Liver (tissue), 3 donors: ENCODE measurements around the gene ILRUN.

Experiments
- ATF3 ChIP-seq: IDR thresholded peaks from 2 replicates; pipeline ENCODE4 v1.6.1; 2016; ENCODE audit warnings: antibody characterized with exemption
- FOXA2 ChIP-seq: IDR thresholded peaks from 2 replicates; pipeline ENCODE4 v1.6.1; 2016; ENCODE audit warnings: antibody characterized with exemption
- JUND ChIP-seq, 2 donors: IDR thresholded peaks; 2 replicates each; pipeline ENCODE4 v1.6.1; 2016; ENCODE audit warnings: antibody characterized with exemption in 2 of 2
- NR2F2 ChIP-seq: IDR thresholded peaks from 2 replicates; pipeline ENCODE4 v1.6.1; 2016; ENCODE audit warnings: antibody characterized with exemption
- RAD21 ChIP-seq, 2 donors: IDR thresholded peaks; 2 replicates each; pipeline ENCODE4 v1.6.1; 2016; ENCODE audit warnings: antibody characterized with exemption in 2 of 2, mild to moderate bottlenecking in 2 of 2
- REST ChIP-seq: IDR thresholded peaks from 2 replicates; pipeline ENCODE4 v1.6.1; 2016; ENCODE audit warnings: antibody characterized with exemption, mild to moderate bottlenecking
- SP1 ChIP-seq: IDR thresholded peaks from 2 replicates; pipeline ENCODE4 v1.6.1; 2018; ENCODE audit warnings: antibody characterized with exemption, mild to moderate bottlenecking
- TAF1 ChIP-seq: conservative IDR thresholded peaks from 2 replicates; pipeline ENCODE4 v1.6.1; 2016; ENCODE audit warnings: antibody characterized with exemption, mild to moderate bottlenecking
- YY1 ChIP-seq: IDR thresholded peaks from 2 replicates; pipeline ENCODE4 v1.6.1; 2016; ENCODE audit warnings: antibody characterized with exemption, mild to moderate bottlenecking
- TF ChIP-seq, protein P1 (sequence below): fragments of 150-350 bp; IDR thresholded peaks from 2 replicates; pipeline ENCODE4 v1.5.1; 2017; ENCODE audit warnings: improper control_type of control experiment, low read depth, low read length; ENCODE audit not compliant: missing input control
- TF ChIP-seq, protein P2 (sequence below): IDR thresholded peaks from 2 replicates; pipeline ENCODE4 v1.6.1; 2016; ENCODE audit warnings: antibody characterized with exemption
- donor health status: healthy.
- donor health status: healthy.

GRCh38 chr6:34674268-34674639 lies 22.3 kb downstream of the ILRUN start:
- TF ChIP-seq, protein P1, sequence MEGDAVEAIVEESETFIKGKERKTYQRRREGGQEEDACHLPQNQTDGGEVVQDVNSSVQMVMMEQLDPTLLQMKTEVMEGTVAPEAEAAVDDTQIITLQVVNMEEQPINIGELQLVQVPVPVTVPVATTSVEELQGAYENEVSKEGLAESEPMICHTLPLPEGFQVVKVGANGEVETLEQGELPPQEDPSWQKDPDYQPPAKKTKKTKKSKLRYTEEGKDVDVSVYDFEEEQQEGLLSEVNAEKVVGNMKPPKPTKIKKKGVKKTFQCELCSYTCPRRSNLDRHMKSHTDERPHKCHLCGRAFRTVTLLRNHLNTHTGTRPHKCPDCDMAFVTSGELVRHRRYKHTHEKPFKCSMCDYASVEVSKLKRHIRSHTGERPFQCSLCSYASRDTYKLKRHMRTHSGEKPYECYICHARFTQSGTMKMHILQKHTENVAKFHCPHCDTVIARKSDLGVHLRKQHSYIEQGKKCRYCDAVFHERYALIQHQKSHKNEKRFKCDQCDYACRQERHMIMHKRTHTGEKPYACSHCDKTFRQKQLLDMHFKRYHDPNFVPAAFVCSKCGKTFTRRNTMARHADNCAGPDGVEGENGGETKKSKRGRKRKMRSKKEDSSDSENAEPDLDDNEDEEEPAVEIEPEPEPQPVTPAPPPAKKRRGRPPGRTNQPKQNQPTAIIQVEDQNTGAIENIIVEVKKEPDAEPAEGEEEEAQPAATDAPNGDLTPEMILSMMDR, result no peak
- TF ChIP-seq, protein P2, sequence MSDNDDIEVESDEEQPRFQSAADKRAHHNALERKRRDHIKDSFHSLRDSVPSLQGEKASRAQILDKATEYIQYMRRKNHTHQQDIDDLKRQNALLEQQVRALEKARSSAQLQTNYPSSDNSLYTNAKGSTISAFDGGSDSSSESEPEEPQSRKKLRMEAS, result no peak
- TF ChIP-seq REST (no peak), ATF3 (no peak), FOXA2 (peak; percentile 63), JUND (IDR thresholded peaks at IDR 0.05) (peak in 1 of 2 donors; percentile 17), SP1 (peak; percentile 68), TAF1 (no peak), RAD21 (IDR thresholded peaks at IDR 0.05) (no peak), NR2F2 (no peak), YY1 (no peak)
